Measurements from ENCODE around the gene TIGAR. TPM values are rescaled to one million over a fixed set of nuclear protein-coding genes. Genes with fewer than 3 reads are reported as not detected.

TIGAR gene
- total and polyA plus RNA-seq, 2 donors (not counting 3 experiments of a cell fraction or from before 2014, with no cell fraction given) = 5.6 to 31.2 TPM

DNA sequence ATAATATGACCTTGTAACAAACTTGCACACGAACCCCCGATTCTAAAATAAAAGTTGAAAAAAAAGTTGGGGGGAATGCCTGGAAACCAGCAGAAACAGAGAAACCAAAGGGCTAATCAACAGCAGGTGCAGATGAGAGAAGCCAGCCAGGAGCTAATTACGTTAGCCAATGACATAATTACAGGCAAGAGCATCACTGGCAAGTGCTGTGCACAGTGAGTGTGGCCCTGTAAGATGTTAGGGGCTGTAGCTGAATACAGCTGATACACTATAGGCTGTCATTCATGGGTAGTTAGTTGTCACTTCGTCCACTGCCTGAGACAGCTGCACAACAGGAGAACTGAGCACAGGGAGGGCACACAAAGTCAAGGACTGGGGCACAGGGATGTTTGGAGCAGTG is 65.8 kb downstream of the TIGAR start:
- H3K9ac ChIP-seq (replicated peaks; ENCODE audit: extremely low read depth, insufficient read depth, low read length) = no peak overlapping the region
- no peak overlapping the region for H3K4me3 ChIP-seq (replicated peaks in 1 of 3; ENCODE audit: insufficient read depth in 1 of 3, low read depth in 1 of 3, low read length in 3 of 3)
- peaks cover 0 to 1% of the 10 kb centered on the region in 2 experiments for H3K27me3 ChIP-seq (ENCODE audit: control insufficient read depth in 2 of 2, insufficient read depth in 2 of 2, low read length in 2 of 2)
- H3K9me1 ChIP-seq (replicated peaks; ENCODE audit: control insufficient read depth, extremely low read depth, insufficient read depth, low read length) = no peaks in the 10 kb centered on the region
- ChIA-PET CTCF (no interaction called here), POLR2A (interaction anchor here (0.6 kb wide), 1 partner anchor 168 kb away, joined by 3 read pairs; no protein-coding TSS in a partner anchor)
- H3K79me2 ChIP-seq (ENCODE audit: control insufficient read depth, insufficient read depth, low read length) = no peaks in the 10 kb centered on the region
- H3K4me1 ChIP-seq (ENCODE audit: control insufficient read depth, extremely low read depth, insufficient read depth, low read length) = no peaks in the 10 kb centered on the region
- intact Hi-C loops (cut with micrococcal nuclease) = no loop called here
- no peaks in the 10 kb centered on the region for H4K20me1 ChIP-seq (replicated peaks; ENCODE audit: control insufficient read depth, extremely low read depth, insufficient read depth, low read length)
- no peak overlapping the region for H3K27ac ChIP-seq (ENCODE audit: insufficient read depth, low read depth, low read length)
- H3K36me3 ChIP-seq (ENCODE audit: control insufficient read depth in 2 of 2, extremely low read depth in 1 of 2, insufficient read depth in 2 of 2, low read length in 2 of 2) = no peaks in the 10 kb centered on the region
- dilution Hi-C loops (cut with MboI; ENCODE audit: extremely low pct_ligation_motif_present, low sequenced_read_pairs) = no loop called here
- no TSS peak for BruUV-seq (replicated peaks)
- no peaks in the 10 kb centered on the region for H3K9me3 ChIP-seq (replicated peaks; ENCODE audit: control insufficient read depth, insufficient read depth, low read length)
- no peak for FAIRE-seq
- no peak overlapping the region for H3K4me2 ChIP-seq (ENCODE audit: insufficient read depth, low read length)
- no peak for DNase-seq (ENCODE audit: low read depth, low spot score)
- TF ChIP-seq, protein P1, sequence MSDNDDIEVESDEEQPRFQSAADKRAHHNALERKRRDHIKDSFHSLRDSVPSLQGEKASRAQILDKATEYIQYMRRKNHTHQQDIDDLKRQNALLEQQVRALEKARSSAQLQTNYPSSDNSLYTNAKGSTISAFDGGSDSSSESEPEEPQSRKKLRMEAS (IDR thresholded peaks at IDR 0.05; ENCODE audit: insufficient read depth, insufficient read length) = no peak
- TF ChIP-seq, protein P2, sequence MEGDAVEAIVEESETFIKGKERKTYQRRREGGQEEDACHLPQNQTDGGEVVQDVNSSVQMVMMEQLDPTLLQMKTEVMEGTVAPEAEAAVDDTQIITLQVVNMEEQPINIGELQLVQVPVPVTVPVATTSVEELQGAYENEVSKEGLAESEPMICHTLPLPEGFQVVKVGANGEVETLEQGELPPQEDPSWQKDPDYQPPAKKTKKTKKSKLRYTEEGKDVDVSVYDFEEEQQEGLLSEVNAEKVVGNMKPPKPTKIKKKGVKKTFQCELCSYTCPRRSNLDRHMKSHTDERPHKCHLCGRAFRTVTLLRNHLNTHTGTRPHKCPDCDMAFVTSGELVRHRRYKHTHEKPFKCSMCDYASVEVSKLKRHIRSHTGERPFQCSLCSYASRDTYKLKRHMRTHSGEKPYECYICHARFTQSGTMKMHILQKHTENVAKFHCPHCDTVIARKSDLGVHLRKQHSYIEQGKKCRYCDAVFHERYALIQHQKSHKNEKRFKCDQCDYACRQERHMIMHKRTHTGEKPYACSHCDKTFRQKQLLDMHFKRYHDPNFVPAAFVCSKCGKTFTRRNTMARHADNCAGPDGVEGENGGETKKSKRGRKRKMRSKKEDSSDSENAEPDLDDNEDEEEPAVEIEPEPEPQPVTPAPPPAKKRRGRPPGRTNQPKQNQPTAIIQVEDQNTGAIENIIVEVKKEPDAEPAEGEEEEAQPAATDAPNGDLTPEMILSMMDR (IDR thresholded peaks at IDR 0.05; ENCODE audit: extremely low read depth in 1 of 2, insufficient read depth in 1 of 2, low read depth in 1 of 2, low read length in 2 of 2) = no peak
- TF ChIP-seq MYC (IDR thresholded peaks at IDR 0.05; ENCODE audit: low read depth, low read length) = no peak
- no peak for TF ChIP-seq EZH2 (IDR thresholded peaks at IDR 0.05; ENCODE audit: borderline replicate concordance, low read depth, low read length, severe bottlenecking)
- no peak for TF ChIP-seq JUN (IDR thresholded peaks at IDR 0.05; ENCODE audit: borderline replicate concordance, insufficient read depth, insufficient read length, low read depth)
- TF ChIP-seq FOS (IDR thresholded peaks at IDR 0.05; ENCODE audit: borderline replicate concordance, insufficient read depth, low read length) = no peak
- TF ChIP-seq GATA2 (IDR thresholded peaks at IDR 0.05; ENCODE audit: insufficient read depth, insufficient read length, low read depth, low read length) = no peak
- no peak for TF ChIP-seq POLR2A (IDR thresholded peaks at IDR 0.05; ENCODE audit: low read depth, low read length)
- no peak overlapping the region for H2AFZ ChIP-seq (ENCODE audit: low read depth, low read length)
